AG04450 (cell line): ENCODE data around the gene SH3GL2. TPM values are rescaled to one million over a fixed set of nuclear protein-coding genes. Genes with fewer than 3 reads are reported as not detected.

Experiments used
- CTCF ChIA-PET: fragments of 300-600, 350-600 bp; formaldehyde crosslinking; extraction: SDS; loops from one replicate; lab custom pipeline; 2022; ENCODE audit warnings: antibody characterized with exemption, inconsistent platforms; lab: Charles Lee
- POLR2A ChIA-PET: fragments of 350-600 bp; formaldehyde crosslinking; extraction: SDS; loops from one replicate; lab custom pipeline; 2021; ENCODE audit warnings: antibody characterized with exemption, inconsistent platforms; lab: Yijun Ruan, JAX
- DNase-seq: peaks from one replicate; pipeline ENCODE4 v3.0.0-alpha.2; 2011; ENCODE audit warnings: low read depth, low spot score
- H3K27ac ChIP-seq: one replicate; pipeline ENCODE4 v1.5.1; 2012; ENCODE audit warnings: low read depth, low read length, control low read depth
- H3K27me3 ChIP-seq: one replicate; pipeline ENCODE4 v1.6.0; 2012; ENCODE audit warnings: low read length; ENCODE audit not compliant: control insufficient read depth, insufficient read depth
- H3K4me3 ChIP-seq: 2 replicates; pipeline ENCODE4 v1.5.1; 2011; ENCODE audit warnings: mild to moderate bottlenecking, low read depth, low read length, control low read depth
- H3K9me3 ChIP-seq: 2 replicates; pipeline ENCODE4 v1.5.1; 2012; ENCODE audit warnings: low read length; ENCODE audit not compliant: control insufficient read depth, insufficient read depth
- polyA plus RNA-seq: library from polyadenylated mRNA; depleted of rRNA; stranded (reverse); fragments of >200 nt; gene quantifications from 2 replicates; pipeline ENCODE4 v1.2.3, GENCODE V29; 2011
- TF ChIP-seq, protein P1 (sequence below): IDR thresholded peaks from 2 replicates; pipeline ENCODE4 v1.5.1; 2011; ENCODE audit warnings: low read depth, low read length, control low read depth, inconsistent platforms

SH3GL2 gene
- polyA plus RNA-seq, 1 experiment = 0.04 TPM

DNA sequence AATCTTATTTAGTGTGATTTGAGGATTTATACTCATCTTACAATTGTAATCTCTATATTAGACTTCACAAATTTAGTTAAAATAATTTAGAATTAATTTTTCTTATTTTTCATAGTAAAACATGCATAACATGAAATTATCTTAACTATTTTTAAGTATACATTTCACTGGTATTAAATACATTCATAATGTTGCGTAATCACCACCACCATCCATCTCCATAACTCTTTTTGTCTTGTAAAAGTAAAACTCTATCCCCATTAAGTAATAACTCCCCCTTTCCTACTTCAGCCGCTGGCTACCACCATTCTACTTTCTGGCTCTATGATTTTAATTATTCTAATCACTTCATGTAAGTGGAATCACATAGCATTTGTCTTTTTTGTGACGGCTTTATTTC lies 193.4 kb downstream of the SH3GL2 start:
- DNase-seq = no peak
- no peak overlapping the region for H3K4me3 ChIP-seq
- ChIA-PET CTCF (no interaction called here), POLR2A (no interaction called here)
- no peak overlapping the region for H3K27ac ChIP-seq
- H3K27me3 ChIP-seq = peaks cover 4% of the 10 kb centered on the region
- TF ChIP-seq, protein P1, sequence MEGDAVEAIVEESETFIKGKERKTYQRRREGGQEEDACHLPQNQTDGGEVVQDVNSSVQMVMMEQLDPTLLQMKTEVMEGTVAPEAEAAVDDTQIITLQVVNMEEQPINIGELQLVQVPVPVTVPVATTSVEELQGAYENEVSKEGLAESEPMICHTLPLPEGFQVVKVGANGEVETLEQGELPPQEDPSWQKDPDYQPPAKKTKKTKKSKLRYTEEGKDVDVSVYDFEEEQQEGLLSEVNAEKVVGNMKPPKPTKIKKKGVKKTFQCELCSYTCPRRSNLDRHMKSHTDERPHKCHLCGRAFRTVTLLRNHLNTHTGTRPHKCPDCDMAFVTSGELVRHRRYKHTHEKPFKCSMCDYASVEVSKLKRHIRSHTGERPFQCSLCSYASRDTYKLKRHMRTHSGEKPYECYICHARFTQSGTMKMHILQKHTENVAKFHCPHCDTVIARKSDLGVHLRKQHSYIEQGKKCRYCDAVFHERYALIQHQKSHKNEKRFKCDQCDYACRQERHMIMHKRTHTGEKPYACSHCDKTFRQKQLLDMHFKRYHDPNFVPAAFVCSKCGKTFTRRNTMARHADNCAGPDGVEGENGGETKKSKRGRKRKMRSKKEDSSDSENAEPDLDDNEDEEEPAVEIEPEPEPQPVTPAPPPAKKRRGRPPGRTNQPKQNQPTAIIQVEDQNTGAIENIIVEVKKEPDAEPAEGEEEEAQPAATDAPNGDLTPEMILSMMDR = no peak
- H3K9me3 ChIP-seq = no peaks in the 10 kb centered on the region

DNA sequence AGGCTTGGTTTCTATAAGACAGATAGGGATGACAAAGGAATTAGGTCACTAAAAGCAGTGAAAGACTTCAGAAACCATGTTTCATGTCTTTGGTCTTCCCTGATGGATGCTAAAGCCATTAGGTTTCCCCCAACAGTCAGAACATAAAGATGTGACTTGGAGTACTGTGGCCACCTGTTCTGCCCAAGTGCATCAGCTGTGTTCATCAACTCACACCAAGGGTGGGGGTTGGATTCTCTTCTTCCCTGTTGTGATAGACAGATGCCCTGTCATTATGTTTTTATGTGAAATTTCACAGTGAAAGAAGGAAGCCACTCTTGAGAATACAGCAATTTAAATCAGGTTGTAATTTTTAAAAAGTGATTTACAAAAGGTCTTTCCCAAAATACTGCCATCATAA lies 196.8 kb downstream of the SH3GL2 start:
- H3K4me3 ChIP-seq = no peak overlapping the region
- TF ChIP-seq, protein P1 = no peak
- no peak overlapping the region for H3K27ac ChIP-seq
- peaks cover 4% of the 10 kb centered on the region for H3K27me3 ChIP-seq
- H3K9me3 ChIP-seq = no peaks in the 10 kb centered on the region
- ChIA-PET POLR2A (no interaction called here), CTCF (no interaction called here)
- no peak for DNase-seq

DNA sequence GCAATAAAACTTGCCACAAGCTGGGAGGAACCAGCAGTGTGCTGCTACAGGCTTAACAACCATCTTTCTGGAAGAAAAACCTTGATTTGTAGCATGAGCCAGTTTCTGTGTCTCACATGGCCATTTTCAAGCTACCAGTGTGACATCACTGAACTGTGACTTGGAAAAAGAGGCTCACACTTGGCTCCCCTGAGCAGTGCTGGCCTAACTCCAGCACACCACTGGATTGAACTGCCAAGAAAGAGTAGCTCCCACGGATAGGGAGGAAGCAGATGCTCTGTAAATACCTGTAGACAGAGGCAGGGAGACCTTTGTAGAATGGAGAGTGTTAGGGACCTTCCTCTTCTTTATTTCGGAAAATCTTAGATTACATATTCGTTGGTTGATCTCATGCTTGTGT lies 197.9 kb downstream of the SH3GL2 start:
- no peak overlapping the region for H3K27ac ChIP-seq
- CTCF ChIA-PET = no interaction called here
- H3K27me3 ChIP-seq = peaks cover 4% of the 10 kb centered on the region
- H3K4me3 ChIP-seq = no peak overlapping the region
- TF ChIP-seq, protein P1 = no peak
- DNase-seq = no peak
- POLR2A ChIA-PET = no interaction called here
- no peaks in the 10 kb centered on the region for H3K9me3 ChIP-seq

DNA sequence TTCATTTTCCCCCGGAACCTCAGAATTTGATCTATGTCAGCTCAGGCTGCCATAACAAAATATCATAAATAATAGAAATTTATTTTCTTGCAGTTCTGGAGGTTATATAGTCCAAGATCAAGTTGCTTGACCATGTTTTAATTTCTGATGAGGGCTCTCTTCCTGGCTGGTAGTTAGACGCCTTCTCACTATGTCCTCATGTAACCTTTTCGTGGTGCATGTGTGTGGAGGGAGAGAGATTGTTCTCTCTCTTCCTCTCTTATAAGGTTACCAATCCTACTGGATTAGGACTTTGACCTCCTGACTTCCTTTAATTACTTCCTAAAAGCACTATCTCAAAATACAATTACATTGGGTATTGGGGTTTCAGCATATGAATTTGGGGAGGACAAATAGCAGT lies 198.6 kb downstream of the SH3GL2 start:
- DNase-seq = no peak
- CTCF ChIA-PET = interaction anchor here (1.4 kb wide), 1 partner anchor 33 kb away, joined by 4 read pairs; no protein-coding TSS in a partner anchor
- TF ChIP-seq, protein P1 = no peak
- Histone ChIP-seq H3K27ac (no peak overlapping the region), H3K27me3 (peaks cover 4% of the 10 kb centered on the region), H3K9me3 (no peaks in the 10 kb centered on the region), H3K4me3 (no peak overlapping the region)
- POLR2A ChIA-PET = no interaction called here

DNA sequence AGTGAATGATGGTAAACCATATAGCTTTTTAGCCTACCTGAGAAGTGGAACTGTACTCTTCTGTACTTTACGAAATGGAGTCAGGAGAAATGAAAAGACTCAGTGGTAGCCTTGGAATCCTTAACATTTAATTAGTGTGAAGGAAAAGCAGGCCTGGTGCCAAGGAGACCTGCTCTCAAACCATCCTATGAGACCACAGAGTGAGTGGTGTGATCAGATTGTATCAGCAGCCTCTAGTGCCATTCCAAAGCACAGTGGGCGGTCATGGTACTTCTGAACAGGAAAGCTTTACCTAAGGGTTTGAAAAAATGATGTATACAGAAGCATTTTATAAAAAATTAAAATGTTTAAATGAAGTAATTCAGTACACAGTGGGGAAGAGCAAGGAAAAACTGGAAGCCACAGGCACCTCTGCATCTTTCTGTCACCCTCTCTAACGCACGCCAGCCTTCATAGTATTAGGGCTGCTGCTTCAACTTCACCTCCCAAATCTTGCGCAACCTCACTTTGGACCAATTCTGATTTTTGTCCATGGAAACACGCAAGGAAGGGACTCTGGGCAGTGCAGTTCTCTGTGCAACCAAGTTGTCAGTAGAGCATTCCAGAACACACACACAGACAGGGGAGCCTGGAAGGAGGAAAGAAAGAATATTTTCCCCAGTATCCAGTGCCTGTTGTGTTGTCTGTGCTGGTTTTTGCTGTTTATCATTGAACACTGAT lies 203.7 kb downstream of the SH3GL2 start:
- TF ChIP-seq, protein P1 = no peak
- H3K4me3 ChIP-seq = no peak overlapping the region
- ChIA-PET POLR2A (no interaction called here), CTCF (interaction anchor here (1.0 to 1.1 kb wide), 2 partner anchors 249 to 250 kb away, joined by 3 read pairs; no protein-coding TSS in a partner anchor)
- H3K27me3 ChIP-seq = peaks cover 2% of the 10 kb centered on the region
- no peaks in the 10 kb centered on the region for H3K9me3 ChIP-seq
- H3K27ac ChIP-seq = no peak overlapping the region
- no peak for DNase-seq
